VCaP (cell line): ENCODE measurements around the gene VPS13D.
A peak's percentile ranks its signal among the peaks of the same experiment; 100 is the strongest.
"Not testable (repeated sequence)": the region's sequence is repeated elsewhere in the genome, so short reads cannot be mapped to it uniquely, and the experiment has no call there.

Experiments used
- H3K27ac ChIP-seq: fragments of 450-650 bp; 2 replicates; pipeline ENCODE4 v1.5.1; 2017
- TF ChIP-seq, protein P1 (sequence below): fragments of 450-650 bp; conservative IDR thresholded peaks from 2 replicates; pipeline ENCODE4 v1.5.1; 2017; ENCODE audit warnings: mild to moderate bottlenecking, moderate library complexity

Gene VPS13D

DNA sequence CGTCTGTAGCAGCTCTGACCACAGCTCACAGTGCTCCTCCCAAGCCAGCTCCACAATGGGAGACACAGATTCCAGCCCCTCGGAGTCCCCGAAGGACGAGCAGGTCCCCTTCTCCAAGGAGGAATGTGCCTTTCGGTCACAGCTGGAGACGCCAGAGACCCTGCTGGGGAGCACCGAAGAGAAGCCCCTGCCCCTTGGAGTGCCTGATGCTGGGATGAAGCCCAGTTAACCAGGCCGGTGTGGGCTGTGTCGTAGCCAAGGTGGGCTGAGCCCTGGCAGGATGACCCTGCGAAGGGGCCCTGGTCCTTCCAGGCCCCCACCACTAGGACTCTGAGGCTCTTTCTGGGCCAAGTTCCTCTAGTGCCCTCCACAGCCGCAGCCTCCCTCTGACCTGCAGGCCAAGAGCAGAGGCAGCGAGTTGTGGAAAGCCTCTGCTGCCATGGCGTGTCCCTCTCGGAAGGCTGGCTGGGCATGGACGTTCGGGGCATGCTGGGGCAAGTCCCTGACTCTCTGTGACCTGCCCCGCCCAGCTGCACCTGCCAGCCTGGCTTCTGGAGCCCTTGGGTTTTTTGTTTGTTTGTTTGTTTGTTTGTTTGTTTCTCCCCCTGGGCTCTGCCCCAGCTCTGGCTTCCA, 22.9 kb upstream of the VPS13D start:
- H3K27ac ChIP-seq, result no peak overlapping the region
- TF ChIP-seq, protein P1, sequence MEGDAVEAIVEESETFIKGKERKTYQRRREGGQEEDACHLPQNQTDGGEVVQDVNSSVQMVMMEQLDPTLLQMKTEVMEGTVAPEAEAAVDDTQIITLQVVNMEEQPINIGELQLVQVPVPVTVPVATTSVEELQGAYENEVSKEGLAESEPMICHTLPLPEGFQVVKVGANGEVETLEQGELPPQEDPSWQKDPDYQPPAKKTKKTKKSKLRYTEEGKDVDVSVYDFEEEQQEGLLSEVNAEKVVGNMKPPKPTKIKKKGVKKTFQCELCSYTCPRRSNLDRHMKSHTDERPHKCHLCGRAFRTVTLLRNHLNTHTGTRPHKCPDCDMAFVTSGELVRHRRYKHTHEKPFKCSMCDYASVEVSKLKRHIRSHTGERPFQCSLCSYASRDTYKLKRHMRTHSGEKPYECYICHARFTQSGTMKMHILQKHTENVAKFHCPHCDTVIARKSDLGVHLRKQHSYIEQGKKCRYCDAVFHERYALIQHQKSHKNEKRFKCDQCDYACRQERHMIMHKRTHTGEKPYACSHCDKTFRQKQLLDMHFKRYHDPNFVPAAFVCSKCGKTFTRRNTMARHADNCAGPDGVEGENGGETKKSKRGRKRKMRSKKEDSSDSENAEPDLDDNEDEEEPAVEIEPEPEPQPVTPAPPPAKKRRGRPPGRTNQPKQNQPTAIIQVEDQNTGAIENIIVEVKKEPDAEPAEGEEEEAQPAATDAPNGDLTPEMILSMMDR, result no peak

DNA sequence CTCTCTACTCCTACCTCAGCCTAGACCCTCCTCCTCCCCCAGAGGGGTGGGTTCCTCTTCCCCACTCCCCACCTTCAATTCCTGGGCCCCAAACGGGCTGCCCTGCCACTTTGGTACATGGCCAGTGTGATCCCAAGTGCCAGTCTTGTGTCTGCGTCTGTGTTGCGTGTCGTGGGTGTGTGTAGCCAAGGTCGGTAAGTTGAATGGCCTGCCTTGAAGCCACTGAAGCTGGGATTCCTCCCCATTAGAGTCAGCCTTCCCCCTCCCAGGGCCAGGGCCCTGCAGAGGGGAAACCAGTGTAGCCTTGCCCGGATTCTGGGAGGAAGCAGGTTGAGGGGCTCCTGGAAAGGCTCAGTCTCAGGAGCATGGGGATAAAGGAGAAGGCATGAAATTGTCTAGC, 21.6 kb upstream of the VPS13D start:
- H3K27ac ChIP-seq, result no peak overlapping the region
- TF ChIP-seq, protein P1, result no peak

DNA sequence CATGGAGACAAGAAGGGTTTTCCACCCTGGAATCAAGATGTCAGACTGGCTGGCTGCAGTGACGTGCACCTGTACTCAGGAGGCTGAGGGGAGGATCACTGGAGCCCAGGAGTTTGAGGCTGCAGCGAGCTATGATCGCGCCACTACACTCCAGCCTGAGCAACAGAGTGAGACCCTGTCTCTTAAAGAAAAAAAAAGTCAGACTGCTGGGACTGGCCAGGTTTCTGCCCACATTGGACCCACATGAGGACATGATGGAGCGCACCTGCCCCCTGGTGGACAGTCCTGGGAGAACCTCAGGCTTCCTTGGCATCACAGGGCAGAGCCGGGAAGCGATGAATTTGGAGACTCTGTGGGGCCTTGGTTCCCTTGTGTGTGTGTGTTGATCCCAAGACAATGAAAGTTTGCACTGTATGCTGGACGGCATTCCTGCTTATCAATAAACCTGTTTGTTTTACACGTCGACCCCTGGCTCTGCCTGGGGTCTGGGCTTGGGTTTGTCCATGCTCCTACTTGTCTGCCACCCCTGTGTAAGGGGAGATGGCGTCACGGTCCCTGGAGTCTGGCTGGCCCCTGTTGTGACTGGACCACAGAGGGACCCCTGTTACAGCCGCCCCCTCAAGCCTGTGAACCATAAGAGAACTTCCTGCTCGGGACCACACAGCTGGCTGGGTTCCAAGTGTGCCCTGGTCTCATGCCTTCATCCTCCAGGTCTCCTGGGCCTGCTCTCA, 20.9 kb upstream of the VPS13D start:
- no peak overlapping the region for H3K27ac ChIP-seq

DNA sequence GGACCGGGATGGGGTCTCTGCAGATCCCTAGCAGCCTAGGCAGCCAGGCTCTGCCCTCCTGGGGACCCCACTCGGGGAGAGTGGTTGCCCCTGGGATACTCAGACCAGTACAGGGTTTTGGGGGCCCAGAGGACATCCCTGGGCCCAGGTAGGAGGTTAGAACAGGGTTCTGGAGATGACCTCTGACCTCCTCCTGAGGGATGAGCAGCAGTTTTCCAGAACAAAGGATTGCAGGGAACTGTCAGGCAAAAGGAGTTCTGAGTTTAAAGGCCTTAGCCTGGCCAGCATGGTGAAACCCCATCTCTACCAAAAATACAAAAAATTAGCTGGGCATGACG, 20.4 kb upstream of the VPS13D start:
- TF ChIP-seq, protein P1, result no peak
- H3K27ac ChIP-seq, result no peak overlapping the region

More for the DNA sequence above, 20.9 kb upstream of the VPS13D start:
- TF ChIP-seq, protein P1, result peak; percentile 91

DNA sequence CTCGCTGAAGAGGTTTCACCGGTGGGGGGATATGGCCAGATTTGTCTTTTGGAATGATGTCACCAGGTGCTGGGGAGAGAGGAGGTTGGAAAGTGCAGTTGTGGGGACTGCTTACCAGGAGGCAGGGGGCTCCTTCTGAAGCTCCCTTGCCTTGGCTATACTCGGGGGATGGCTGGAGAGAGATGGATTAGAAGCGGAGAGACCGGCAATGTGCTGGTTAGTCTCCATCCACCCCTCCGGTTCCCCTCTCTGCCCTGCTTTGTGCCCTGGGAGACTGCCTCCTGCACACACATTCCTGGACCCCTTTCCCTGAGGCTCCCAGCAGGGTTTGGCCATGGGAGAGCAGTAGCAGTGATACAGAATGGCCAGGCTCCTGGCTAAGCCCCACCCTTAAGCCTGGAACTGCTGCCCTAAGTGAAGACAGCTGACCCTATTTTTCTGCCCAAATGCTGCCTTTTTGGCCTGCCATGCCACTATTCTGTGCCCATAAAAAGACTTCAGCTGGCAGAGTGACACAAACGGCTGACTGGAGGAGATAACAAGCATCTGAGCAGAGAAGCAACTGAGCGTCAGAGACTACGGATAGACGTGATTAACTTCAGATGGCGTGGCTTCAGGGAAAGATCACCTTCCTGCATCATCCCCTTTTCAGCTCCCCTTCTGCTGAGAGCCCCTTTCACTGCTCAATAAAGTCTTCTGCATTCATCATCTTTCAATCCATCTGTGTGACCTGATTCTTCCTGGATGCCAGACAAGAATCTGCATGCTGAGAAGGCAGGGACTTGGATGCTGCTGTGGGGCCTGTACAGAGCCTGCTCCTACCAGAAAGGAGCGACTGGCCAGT, 14.5 kb upstream of the VPS13D start:
- no peak overlapping the region for H3K27ac ChIP-seq
- TF ChIP-seq, protein P1, result no peak

DNA sequence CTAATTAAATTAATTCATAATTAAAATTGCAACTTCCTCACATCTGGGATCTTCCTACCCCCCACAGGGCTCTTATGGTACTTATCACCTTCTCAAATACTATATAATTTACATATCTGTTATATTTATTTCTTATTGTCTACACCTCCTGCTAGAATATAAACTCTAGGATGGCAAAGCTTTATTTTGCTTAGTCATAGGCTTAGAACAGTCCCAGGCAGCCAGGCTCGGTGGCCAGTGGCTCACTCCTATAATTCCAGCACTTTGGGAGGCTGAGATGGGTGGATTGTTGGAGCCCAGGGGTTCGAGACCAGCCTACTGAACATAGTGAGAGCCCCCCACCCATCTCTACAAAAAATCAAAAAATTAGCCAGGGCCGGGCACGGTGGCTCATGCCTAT, 10.0 kb upstream of the VPS13D start:
- no peak overlapping the region for H3K27ac ChIP-seq
- TF ChIP-seq, protein P1, result no peak

DNA sequence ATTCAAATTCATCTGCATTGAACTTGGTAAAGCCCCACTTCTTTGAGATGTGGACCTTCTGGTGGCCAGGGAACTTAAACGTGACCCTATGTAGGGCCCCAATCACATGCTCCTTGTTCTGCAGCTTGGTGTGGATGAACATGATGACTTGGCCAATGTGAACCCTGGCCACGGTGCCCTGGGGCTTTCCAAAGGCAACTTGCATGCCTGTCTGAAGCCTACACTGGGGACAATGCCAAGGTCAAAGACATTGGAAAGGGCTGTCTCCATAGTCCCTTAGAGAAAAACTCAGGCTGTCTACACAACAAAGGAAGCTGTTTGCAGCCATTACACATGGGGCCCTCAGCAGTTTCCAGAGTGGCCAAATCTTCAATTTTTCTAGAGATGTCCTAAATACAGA, 8.9 kb upstream of the VPS13D start:
- TF ChIP-seq, protein P1, result no peak
- no peak overlapping the region for H3K27ac ChIP-seq

DNA sequence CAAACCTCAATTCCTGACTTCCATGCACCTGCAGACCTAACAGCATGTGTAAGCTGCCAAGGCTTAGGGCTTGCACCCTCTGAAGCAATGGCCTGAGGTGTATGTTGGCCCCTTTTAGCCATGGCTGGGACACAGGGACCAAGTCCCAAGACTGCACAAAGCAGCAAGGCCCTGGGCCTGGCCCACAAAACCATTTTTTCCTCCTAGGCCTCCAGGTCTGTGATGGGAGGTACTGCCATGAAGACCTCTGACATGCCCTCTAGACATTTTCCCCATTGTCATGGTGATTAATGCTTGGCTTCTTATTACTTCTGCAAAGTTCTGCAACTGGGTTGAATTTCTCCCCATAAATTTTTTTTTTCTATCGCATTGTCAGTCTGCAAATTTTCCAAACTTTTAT, 7.1 kb upstream of the VPS13D start:
- not testable (repeated sequence) for H3K27ac ChIP-seq

DNA sequence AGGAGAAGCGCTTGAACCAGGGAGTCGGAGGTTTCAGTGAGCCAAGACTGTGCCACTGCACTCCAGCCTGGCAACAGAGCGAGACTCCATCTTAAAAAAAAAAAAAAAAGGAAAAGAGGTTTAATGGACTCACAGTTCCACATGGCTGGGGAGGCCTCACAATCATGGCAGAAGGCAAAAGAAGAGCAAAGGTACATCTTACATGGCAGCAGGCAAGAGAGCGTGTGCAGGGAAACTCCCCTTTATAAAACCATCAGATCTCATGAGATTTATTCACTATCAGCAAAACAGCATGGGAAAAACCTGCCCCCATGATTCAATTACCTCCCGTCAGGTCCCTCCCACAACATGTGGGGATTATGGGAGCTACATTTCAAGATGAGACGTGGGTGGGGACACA, 5.7 kb upstream of the VPS13D start:
- H3K27ac ChIP-seq, result not testable (repeated sequence)
